HG03460 (cell line): ENCODE data around the gene TERB2.
"Not testable (repeated sequence)": the region's sequence is repeated elsewhere in the genome, so short reads cannot be mapped to it uniquely, and the experiment has no call there.

ENCODE experiments used
- ATAC-seq: cut with Tn5 transposase; IDR thresholded peaks from one replicate; pipeline ENCODE4 v1.9.1; 2021; ENCODE audit not compliant: unreplicated experiment

The TERB2 gene, protein sequence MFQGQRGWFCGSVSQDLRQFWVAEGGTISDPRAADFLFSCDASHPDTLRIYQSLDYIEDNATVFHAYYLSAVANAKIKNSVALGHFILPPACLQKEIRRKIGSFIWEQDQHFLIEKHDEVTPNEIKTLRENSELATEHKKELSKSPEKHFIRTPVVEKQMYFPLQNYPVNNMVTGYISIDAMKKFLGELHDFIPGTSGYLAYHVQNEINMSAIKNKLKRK

DNA sequence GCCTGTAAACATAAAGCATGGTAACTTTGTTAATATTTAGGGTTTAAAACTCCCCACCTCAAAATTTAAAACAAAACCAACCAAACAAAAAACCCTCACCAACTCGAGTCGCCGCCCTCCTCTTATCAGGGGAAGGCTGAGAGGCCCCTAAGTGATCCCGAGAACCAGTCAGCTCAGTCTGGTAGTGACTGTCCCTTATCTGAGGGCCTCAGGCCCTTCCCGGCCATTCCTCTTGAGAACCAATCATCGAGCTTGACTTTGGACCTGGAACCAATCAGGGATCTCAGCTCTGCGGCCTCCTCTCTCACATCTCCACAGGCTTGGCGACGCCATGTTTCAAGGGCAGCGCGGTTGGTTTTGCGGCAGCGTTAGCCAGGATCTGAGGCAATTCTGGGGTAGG lies at the start of gene TERB2:
Gene TERB2, plus strand, starts transcription at position 300 of the 400 bp plus-strand sequence. Its CDS starts 32 bp downstream, at position 332.
- ATAC-seq: no peak

DNA sequence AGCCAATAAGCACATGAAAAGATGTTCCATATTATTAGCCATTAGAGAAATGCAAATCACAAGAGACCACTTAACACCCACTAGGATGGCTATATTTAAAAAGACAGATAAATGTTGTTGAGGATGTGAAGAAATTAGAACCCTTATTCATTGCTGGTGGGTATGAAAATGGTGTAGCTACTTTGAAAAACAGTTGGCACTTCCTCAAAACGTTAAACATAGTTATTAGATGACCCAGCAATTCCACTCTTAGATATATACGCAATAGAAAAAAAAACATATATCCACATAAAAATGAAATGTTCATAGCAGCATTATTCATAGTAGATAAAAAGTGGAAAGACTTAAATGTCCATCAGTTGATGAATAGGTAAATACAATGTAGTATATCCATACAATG lies 47.1 kb upstream of the TERB2 start:
- ATAC-seq: no peak

DNA sequence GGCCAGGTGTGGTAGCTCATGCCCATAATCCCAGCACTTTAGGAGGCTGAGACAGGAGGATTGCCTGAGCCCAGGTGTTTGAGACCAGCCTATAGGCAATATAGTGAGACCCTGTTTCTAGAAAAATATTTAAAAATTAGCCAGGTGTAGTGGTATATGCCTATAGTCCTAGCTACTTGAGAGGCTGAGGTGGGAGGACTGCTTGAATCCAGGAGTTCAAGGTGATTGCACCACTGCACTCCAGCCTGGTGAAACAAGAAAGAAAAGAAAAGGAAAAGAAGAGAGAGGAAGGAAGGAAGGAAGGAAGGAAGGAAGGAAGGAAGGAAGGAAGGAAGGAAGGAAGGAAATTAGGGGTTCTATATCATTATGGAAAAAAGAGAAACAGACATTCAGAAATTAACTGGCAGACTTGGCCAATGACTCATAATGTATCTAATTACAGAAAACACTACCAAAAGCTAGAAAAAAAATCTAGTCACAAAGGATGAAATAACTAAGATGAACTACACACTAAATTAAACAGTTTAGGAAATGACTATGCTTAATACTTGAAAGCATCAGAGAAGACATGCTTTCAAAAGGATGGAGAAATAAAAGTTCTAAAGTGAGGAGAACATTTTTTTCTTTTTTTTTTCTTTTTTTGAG lies 45.4 kb upstream of the TERB2 start:
- no peak for ATAC-seq

DNA sequence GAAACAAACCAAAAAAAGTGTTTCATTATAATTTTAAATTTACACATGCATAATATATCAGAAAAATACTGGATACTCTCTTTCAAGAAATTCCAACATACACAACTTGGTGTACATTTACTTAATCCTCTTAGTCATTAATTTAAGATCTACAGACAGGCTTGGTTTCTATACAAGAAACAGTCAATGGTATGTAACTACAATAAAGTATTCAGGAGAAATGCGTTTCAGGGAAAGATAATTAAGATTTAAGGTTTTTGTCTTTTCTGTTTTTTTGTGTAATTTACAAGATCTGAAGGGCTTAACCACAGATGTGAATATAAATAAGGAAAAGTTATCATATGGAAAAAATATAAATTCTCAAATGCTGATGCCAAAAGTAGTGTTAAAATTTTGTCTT lies 44.3 kb upstream of the TERB2 start:
- not testable (repeated sequence) for ATAC-seq

DNA sequence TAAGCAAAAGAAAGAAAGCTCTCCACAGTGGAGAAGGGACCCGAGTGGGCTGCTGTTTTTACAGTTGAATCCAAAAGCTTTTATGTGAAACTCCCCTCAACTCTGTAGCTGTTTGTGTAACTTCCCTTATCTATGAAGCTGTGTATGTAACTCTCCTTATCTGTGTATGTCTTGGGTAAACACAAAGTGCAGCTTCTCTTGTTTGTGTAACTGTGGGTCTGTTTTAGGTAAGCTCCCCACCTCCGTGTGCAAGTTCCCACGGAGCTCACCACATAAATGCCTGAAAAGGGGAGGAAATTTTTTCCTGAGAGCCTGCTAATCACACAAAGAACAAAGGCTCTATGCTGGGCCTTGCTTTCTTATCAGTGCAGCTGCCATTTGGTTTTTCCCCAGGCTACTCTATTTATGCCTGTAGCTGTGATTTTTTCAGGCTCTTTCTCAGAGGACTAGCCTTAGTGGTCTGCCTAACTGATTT lies 43.5 kb upstream of the TERB2 start:
- not testable (repeated sequence) for ATAC-seq

DNA sequence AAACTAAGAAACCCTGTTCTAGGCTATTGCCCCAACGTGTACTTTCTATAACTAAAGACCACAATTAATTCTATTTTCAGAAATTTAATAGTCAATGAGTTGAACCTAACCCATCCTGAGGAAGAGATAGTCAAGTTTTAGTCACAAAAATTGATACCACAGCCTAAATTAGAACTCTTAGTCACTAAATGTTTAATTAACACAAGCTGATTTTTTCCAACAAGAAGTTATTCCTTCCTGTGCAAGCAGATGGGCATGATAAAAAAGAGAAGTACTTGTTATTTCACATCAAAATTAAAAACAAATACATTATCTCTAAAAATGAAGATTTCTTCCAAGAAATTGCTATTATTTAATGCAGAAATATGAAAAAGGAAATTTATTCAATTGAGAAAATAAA lies 38.4 kb upstream of the TERB2 start:
- ATAC-seq: no peak

DNA sequence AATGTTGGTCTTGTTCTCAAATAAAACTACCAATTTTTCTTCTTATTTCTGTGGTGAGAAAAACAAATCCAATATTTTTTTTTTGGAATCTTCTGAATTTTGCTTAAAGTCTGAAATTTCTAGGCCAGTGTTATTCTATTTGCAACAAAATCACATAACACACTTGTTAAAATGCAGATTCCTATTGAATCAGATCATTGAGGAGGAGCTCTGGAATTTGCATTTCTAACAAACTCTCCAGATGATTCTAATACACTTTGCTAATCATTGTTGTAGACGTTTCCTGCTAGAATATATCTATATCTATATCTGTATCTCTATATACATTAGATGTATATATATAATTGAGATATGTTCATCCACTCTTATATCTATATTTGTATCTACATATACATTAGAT lies 27.8 kb upstream of the TERB2 start:
- ATAC-seq: not testable (repeated sequence)

DNA sequence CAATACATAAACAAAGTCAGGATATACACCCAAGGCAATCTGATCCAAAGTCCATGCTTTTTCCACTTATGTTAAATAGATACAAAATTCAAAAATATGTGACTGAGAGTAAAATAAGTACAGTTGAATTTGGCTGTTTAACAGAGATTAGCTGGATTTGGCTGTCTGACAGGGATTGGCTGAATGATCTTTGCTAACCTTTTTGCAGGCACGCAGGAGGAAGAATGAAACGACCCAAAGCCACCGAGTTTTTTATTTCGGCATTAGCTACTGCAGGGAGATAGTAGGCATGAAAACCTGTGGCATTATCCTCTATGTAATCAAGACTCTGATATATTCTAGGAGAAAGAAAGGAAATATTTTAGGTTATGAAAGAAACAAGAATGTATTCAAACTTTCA lies 26.2 kb upstream of the TERB2 start:
- ATAC-seq: not testable (repeated sequence)

DNA sequence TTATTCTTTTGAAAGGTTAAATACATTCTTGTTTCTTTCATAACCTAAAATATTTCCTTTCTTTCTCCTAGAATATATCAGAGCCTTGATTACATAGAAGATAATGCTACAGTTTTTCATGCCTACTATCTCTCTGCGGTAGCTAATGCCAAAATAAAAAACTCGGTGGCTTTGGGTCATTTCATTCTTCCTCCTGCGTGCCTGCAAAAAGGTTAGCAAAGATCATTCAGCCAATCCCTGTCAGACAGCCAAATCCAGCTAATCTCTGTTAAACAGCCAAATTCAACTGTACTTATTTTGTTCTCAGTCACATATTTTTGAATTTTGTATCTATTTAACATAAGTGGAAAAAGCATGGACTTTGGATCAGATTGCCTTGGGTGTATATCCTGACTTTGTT lies 1.8 kb downstream of the TERB2 start:
- not testable (repeated sequence) for ATAC-seq

DNA sequence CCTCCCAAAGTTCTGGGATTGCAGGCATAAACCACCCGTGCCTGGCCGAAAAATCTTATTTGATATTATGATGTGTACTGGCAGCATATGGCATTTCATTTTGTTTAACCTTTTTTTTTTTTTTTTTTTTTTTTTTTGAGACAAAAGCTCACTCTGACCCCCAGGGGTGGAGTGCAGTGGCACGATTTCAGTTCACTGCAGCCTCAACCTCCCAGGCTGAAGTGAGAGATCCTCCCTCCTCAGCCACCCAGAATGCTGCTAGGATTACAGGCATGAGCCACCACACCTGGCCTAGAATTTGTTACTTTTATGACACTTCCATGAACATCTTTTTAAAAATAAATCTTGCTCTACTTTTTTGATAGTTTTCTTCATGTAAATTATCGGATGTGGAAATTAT lies 12.0 kb downstream of the TERB2 start:
- ATAC-seq: no peak

DNA sequence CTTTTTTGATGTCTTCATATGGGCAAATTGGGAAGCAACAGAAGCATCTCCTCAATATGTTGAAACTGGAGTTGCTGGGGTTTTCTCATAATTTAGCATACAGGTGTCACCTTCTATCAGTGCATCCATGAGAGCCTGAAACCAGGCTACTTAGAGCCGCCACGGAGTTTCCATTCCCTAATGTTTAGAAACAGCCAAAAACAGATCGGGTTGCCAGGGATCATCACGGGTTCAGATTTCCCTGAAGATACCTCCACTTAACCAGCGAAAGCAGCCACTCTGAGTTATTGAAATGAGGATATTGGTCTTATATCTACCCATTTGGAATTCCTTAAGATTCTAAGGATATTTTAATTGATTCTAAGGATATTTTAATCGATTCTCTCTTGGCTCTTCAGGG lies 14.5 kb downstream of the TERB2 start:
- no peak for ATAC-seq

DNA sequence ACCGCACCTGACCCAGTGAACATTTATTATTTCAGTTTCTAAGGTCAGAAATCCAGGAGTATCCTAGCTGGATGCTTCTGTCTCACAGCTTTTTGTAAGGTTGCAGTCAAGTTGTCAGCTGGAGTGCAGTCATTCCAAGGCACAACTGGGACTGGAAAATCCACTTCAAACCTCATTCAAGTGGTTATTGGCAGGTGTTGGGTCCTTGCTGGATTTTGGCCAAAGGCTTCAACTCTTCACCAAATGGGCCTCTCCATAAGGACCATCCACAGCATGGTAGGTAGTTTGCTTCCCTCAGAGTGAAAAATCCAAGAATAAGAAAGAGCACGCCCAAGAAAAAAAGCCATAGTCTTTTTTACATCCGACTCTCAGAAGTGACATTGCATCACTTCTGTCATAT lies 19.7 kb downstream of the TERB2 start:
- ATAC-seq: not testable (repeated sequence)

DNA sequence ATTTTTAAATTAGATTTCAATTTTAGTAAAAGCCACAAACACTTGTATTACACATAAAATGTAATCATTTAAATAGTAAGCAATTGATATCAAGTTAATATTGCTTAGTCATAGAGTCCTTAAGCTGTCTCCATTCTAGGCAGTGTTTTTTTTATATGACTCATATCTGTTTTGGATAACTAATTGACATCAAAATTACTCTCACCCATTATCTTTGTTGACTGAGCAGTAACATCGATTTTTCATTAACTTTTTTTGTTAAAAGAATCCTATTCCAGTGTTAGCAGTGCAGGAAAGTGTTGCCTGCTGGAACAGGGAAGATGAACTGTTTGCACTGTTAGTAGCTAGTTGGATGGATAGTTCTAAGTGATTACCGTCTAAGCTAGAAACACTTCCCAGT lies 21.3 kb downstream of the TERB2 start:
- ATAC-seq: not testable (repeated sequence)

DNA sequence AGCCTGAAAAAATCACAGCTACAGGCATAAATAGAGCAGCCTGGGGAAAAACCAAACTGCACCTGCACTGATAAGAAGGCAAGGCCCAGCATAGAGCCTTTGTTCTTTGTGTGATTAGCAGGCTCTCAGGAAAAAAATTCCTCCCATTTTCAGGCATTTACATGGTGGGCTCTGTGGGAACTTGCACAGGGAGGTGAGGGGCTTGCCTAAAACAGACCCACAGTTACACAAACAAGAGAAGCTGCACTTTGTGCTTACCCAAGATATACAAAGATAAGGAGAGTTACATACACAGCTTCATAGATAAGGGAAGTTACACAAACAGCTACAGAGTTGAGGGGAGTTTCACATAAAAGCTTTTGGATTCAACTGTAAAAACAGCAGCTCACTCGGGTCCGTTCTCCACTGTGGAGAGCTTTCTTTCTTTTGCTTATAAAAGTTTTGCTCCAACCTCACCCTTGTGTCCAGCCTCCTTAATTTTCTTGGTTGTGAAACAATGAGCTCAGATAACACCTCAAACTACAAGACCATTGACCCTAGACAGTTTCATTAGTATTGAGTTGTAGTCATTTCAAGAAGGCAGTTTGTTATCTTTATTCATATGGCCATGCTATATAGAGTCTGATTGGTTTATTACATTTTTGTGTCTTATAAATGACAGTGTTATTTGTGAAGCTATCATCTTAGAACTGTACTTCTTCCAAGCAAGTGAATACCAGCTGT lies 23.3 kb downstream of the TERB2 start:
- ATAC-seq: not testable (repeated sequence)

DNA sequence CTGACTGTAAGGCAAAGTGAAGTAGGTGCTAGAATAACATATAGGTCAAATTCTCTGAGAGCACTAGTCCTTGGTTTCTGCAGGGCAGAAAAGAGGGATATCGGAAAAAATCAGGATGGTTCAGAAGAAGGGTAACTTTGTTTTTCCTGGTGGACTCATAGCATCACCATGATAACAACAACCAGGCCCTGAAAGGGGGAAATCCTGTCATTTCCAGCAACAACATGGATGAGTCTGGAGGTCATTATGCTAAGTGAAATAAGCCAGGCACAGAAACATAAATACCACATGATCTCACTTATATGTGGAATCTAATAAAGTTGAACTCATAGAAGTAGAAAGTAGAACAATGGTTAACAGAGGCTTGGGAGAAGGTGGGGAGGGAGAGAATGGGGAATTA lies 27.7 kb downstream of the TERB2 start:
- ATAC-seq: not testable (repeated sequence)

DNA sequence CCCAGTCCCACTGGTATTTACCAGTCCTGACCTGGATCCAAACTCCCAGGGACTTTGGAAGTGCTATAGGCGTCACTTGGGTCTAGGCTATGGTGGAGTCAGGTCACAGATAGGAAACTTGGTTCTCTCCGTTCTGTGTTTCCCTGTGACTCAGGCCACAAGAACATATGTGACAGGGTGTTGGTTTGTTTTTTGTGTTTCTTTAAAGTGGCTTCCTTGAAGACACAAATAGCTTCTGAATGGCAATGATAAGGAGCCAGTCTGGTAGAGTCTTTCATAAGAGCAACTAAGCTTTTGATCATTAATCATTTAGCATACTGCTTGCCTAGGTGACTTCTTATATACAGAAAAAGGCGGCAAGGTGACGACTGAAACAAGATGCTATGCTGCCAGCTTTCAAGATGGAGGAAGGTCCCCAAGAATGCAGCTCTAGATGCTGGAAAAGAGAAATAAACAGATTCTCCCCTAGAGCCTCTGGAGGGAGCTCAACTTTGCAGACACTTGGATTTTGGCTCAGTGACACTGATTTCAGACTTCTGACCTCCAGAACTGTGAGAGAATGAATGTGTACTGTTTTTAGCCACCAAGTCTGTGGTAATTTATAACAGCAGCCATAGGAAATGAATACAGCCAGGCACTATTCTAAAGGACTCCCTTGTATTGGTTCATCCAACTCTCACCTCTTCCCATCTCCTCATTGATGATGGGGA lies 30.0 kb downstream of the TERB2 start:
- ATAC-seq: not testable (repeated sequence)

DNA sequence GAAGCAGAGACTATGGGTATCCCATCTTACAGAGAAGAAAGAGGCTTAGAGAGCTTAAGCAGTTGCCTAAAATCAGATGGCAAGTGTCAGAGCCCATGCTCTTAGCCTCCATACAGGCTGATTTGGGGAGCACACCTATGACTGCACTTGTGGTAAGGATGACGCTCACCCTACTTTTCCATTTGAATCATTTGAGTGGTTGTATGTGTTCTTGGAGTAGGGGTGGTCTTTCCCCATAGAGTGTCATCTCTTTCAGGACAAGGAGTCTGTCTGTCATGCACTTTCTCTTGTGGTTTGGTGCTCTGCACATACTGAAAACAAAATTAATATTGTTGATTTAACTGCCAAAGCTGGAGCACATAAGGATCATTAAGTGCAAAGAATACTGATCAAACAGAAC lies 31.2 kb downstream of the TERB2 start:
- ATAC-seq: not testable (repeated sequence)

DNA sequence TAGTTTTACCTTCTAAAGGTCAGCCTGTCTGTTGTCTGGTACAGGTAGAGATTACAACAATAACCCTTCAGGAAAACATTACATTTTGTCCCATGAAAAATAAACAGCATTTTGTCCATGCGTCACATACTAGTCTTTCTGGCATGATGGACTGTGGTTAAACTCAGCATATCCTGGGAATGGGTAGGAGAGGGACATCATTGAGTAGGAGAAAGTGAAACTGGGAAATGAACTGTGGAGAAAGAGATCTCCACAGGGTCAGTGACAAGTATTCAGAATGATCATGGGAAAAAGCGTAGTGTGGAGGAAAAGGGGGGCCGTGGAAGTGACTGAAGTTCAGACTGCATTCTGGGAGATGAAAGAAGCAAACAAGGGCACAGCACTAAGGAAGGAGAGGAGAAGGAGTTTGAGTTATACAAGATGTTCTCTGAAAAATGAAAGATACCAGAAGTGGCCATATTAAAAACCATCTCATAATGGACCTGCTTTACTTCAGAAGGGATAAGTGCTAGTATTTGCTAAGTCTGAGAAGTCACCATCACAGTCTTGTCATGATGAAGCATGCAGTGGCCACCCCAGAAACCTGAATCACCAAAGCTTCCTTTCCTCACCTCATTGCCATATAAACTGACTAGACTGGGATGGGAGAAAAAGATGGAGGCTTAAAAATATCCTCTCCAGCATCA lies 31.8 kb downstream of the TERB2 start:
- not testable (repeated sequence) for ATAC-seq

DNA sequence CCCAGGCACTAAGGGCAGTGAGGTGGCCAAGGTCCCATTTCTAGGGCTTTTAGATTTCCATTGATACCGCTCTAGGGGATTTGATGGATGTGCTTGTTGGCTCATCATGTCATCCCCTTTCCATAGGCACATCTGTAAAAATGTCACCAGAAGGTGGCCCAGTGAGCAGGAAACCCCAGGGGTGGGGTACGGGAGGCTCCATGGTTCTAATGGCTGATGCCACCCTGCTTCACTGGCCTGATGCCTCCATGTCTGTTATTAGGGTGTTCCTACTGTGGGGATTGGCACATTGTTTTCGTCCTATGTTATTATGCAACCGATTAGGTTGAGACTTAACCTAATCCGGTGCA lies 32.4 kb downstream of the TERB2 start:
- not testable (repeated sequence) for ATAC-seq

DNA sequence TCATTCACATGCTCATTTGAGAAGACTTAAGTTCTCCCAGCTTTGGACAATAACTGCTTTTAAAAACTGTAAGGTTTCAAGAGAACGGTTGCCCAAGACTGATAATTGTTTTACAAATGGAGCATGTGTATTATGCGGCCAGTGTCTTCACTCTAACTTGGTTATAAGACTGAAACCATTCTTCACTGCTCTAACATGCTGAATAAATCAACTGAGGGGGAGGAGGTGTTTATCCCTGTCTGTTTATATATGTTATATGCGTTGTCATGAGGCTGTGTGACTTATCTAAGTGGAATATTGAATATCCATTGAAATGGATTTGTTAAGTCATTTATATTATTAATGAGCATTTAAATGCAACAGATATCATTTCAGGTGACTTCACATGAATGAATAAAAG lies 41.1 kb downstream of the TERB2 start:
- ATAC-seq: not testable (repeated sequence)

DNA sequence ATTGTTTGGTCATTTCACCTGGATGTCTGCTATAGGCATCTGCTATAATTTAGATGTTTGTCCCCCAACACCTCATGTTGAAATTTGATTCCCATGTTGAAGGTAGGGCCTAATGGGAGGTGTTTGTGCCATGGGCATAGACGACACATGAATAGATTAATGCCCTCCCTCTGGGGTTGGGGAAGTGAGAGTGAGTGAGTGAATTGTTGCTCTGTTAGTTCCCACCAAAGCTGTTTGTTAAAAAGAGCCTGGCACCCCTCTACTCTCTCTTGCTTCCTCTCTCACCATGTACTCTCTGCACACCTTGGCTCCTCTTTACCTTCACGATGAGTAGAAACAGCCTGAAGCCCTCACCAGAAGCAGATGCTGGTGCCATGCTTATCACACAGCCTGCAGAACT lies 42.6 kb downstream of the TERB2 start:
- no peak for ATAC-seq
